ENCODE data around the gene PFDN2. TPM values are rescaled to one million over a fixed set of nuclear protein-coding genes. Genes with fewer than 3 reads are reported as not detected.

PFDN2 gene
- total RNA-seq, 8 experiments from 2014 or later = 99.1 to 356 (median 197) TPM

GRCh38 chr1:161115132-161115711 is 2.6 kb downstream of the PFDN2 start:
- in situ Hi-C loops (cut with MboI; ENCODE audit: low pct_unique_long_range_greater_than_20kb in 2 of 9, low sequenced_read_pairs in 9 of 9, unreplicated experiment in 9 of 9) = no loop called here
- H3K4me1 ChIP-seq (replicated peaks in 1 of 2) = peaks cover 24 to 26% of the 10 kb centered on the region in 2 donors
- H3K4me3 ChIP-seq = no peak overlapping the region
- 46 to 100% (median 91%) methylated on average over 2 to 12 of the region's 12 CpGs; no CpG with 5 or more reads in 1 of the 10 experiments for WGBS, 10 experiments
- H3K27ac ChIP-seq = no peak overlapping the region
- ATAC-seq (replicated peaks in 6 of 8) = peak in 4 of 8 experiments; percentile 15 to 32 (median 20)

GRCh38 chr1:161114556-161114955 is 3.3 kb downstream of the PFDN2 start:
- no peak for ATAC-seq (replicated peaks in 6 of 8)
- in situ Hi-C loops (cut with MboI; ENCODE audit: low pct_unique_long_range_greater_than_20kb in 2 of 9, low sequenced_read_pairs in 9 of 9, unreplicated experiment in 9 of 9) = no loop called here
- Histone ChIP-seq H3K4me3 (no peak overlapping the region), H3K27ac (no peak overlapping the region), H3K4me1 (replicated peaks in 1 of 2) (peaks cover 22 to 24% of the 10 kb centered on the region in 2 donors)
- WGBS, 10 experiments = 60 to 100% (median 83%) methylated on average over 1 to 2 of the region's 2 CpGs; no CpG with 5 or more reads in 3 of the 10 experiments

- 22 to 100% (median 96%) methylated on average over 1 of the region's 1 CpG; no CpG with 5 or more reads in 2 of the 10 experiments for WGBS, 10 experiments
- ATAC-seq (replicated peaks in 6 of 8) = no peak
- H3K4me1 ChIP-seq (replicated peaks in 1 of 2) = peaks cover 16 to 18% of the 10 kb centered on the region in 2 donors
- H3K4me3 ChIP-seq = no peak overlapping the region
- no peak overlapping the region for H3K27ac ChIP-seq
- in situ Hi-C loops (cut with MboI; ENCODE audit: low pct_unique_long_range_greater_than_20kb in 2 of 9, low sequenced_read_pairs in 9 of 9, unreplicated experiment in 9 of 9) = no loop called here
Observed at GRCh38 chr1:161113915-161114314, 3.9 kb downstream of the PFDN2 start.

GRCh38 chr1:161111527-161111926 is 6.3 kb downstream of the PFDN2 start:
- ATAC-seq (replicated peaks in 6 of 8) = no peak
- 72 to 100% (median 98%) methylated on average over 1 to 2 of the region's 2 CpGs; no CpG with 5 or more reads in 2 of the 10 experiments for WGBS, 10 experiments
- peaks cover 6 to 8% of the 10 kb centered on the region in 2 donors for H3K4me1 ChIP-seq (replicated peaks in 1 of 2)
- H3K4me3 ChIP-seq = no peak overlapping the region
- no peak overlapping the region for H3K27ac ChIP-seq
- in situ Hi-C loops (cut with MboI; ENCODE audit: low pct_unique_long_range_greater_than_20kb in 2 of 9, low sequenced_read_pairs in 9 of 9, unreplicated experiment in 9 of 9) = no loop called here

GRCh38 chr1:161111117-161111516 is 6.7 kb downstream of the PFDN2 start:
- no peak overlapping the region for H3K4me3 ChIP-seq
- in situ Hi-C loops (cut with MboI; ENCODE audit: low pct_unique_long_range_greater_than_20kb in 2 of 9, low sequenced_read_pairs in 9 of 9, unreplicated experiment in 9 of 9) = no loop called here
- no peak overlapping the region for H3K27ac ChIP-seq
- no peak for ATAC-seq (replicated peaks in 6 of 8)
- H3K4me1 ChIP-seq (replicated peaks in 1 of 2) = peaks cover 2 to 4% of the 10 kb centered on the region in 2 donors
- WGBS, 10 experiments = 92 to 100% (median 100%) methylated on average over 1 to 3 of the region's 3 CpGs; no CpG with 5 or more reads in 3 of the 10 experiments

GRCh38 chr1:161106431-161106830 is 11.4 kb downstream of the PFDN2 start:
- in situ Hi-C loops (cut with MboI; ENCODE audit: low pct_unique_long_range_greater_than_20kb in 2 of 9, low sequenced_read_pairs in 9 of 9, unreplicated experiment in 9 of 9) = no loop called here
- Histone ChIP-seq H3K27ac (no peak overlapping the region), H3K4me1 (replicated peaks in 1 of 2) (no peaks in the 10 kb centered on the region), H3K4me3 (no peak overlapping the region)
- 80 to 100% (median 100%) methylated on average over 1 of the region's 1 CpG for WGBS, 10 experiments
- ATAC-seq (replicated peaks in 6 of 8) = no peak

GRCh38 chr1:161100556-161100955 is 17.3 kb downstream of the PFDN2 start:
- H3K4me3 ChIP-seq = no peak overlapping the region
- WGBS, 10 experiments = 0 to 100% (median 89%) methylated on average over 1 to 2 of the region's 2 CpGs; no CpG with 5 or more reads in 3 of the 10 experiments
- peaks cover 2 to 9% of the 10 kb centered on the region in 2 donors for H3K4me1 ChIP-seq (replicated peaks in 1 of 2)
- no peak for ATAC-seq (replicated peaks in 6 of 8)
- in situ Hi-C loops (cut with MboI; ENCODE audit: low pct_unique_long_range_greater_than_20kb in 2 of 9, low sequenced_read_pairs in 9 of 9, unreplicated experiment in 9 of 9) = no loop called here
- H3K27ac ChIP-seq = no peak overlapping the region

GRCh38 chr1:161099090-161099802 is 18.6 kb downstream of the PFDN2 start:
- WGBS, 10 experiments = 80 to 100% (median 90%) methylated on average over 1 to 7 of the region's 9 CpGs; no CpG with 5 or more reads in 1 of the 10 experiments
- Histone ChIP-seq H3K27ac (no peak overlapping the region), H3K4me3 (peak overlapping the region; percentile 60 to 72 (median 71)), H3K4me1 (replicated peaks in 1 of 2) (peaks cover 2 to 9% of the 10 kb centered on the region in 2 donors)
- ATAC-seq (replicated peaks in 6 of 8) = no peak
- in situ Hi-C loops (cut with MboI; ENCODE audit: low pct_unique_long_range_greater_than_20kb in 2 of 9, low sequenced_read_pairs in 9 of 9, unreplicated experiment in 9 of 9) = loop anchor here in 1 of 9 experiments (25.0 kb wide), 1 partner anchor 112 kb away; no protein-coding TSS in a partner anchor

GRCh38 chr1:161098210-161099068 is 19.4 kb downstream of the PFDN2 start, which contains the start of gene KLHDC9:
KLHDC9 (plus strand) TSS chr1:161098361; CDS start chr1:161098536, 175 bp downstream.
- 0 to 20% (median 15%) methylated on average over 1 to 23 of the region's 71 CpGs; no CpG with 5 or more reads in 5 of the 10 experiments for WGBS, 10 experiments
- Histone ChIP-seq H3K27ac (peak within 1 kb of the TSS; percentile 58), H3K4me1 (replicated peaks in 1 of 2) (peaks cover 2 to 9% of the 10 kb centered on the region in 2 donors), H3K4me3 (peak within 1 kb of the TSS; percentile 60 to 72 (median 71))
- in situ Hi-C loops (cut with MboI; ENCODE audit: low pct_unique_long_range_greater_than_20kb in 2 of 9, low sequenced_read_pairs in 9 of 9, unreplicated experiment in 9 of 9) = loop anchor here in 1 of 9 experiments (25.0 kb wide), 1 partner anchor 111 kb away; no protein-coding TSS in a partner anchor
- peak; percentile 51 to 95 (median 93) for ATAC-seq (replicated peaks in 6 of 8)

- peak in 3 of 8 experiments; percentile 28 to 76 (median 62) for ATAC-seq (replicated peaks in 6 of 8)
- Histone ChIP-seq H3K27ac (no peak overlapping the region), H3K4me1 (replicated peaks in 1 of 2) (peaks cover 2 to 9% of the 10 kb centered on the region in 2 donors), H3K4me3 (no peak overlapping the region)
- in situ Hi-C loops (cut with MboI; ENCODE audit: low pct_unique_long_range_greater_than_20kb in 2 of 9, low sequenced_read_pairs in 9 of 9, unreplicated experiment in 9 of 9) = loop anchor here in 1 of 9 experiments (25.0 kb wide), 1 partner anchor 109 kb away; no protein-coding TSS in a partner anchor
- WGBS, 10 experiments = 0 to 100% (median 68%) methylated on average over 1 of the region's 1 CpG; no CpG with 5 or more reads in 2 of the 10 experiments
Observed at GRCh38 chr1:161096530-161096929, 21.3 kb downstream of the PFDN2 start.

GRCh38 chr1:161096015-161096414 is 21.8 kb downstream of the PFDN2 start:
- Histone ChIP-seq H3K27ac (no peak overlapping the region), H3K4me1 (replicated peaks in 1 of 2) (peaks cover 2 to 9% of the 10 kb centered on the region in 2 donors), H3K4me3 (no peak overlapping the region)
- WGBS, 10 experiments = 80 to 100% (median 100%) methylated on average over 1 to 2 of the region's 2 CpGs; no CpG with 5 or more reads in 2 of the 10 experiments
- in situ Hi-C loops (cut with MboI; ENCODE audit: low pct_unique_long_range_greater_than_20kb in 2 of 9, low sequenced_read_pairs in 9 of 9, unreplicated experiment in 9 of 9) = loop anchor here in 1 of 9 experiments (25.0 kb wide), 1 partner anchor 109 kb away; no protein-coding TSS in a partner anchor
- no peak for ATAC-seq (replicated peaks in 6 of 8)

GRCh38 chr1:161095230-161095629 is 22.6 kb downstream of the PFDN2 start:
- Histone ChIP-seq H3K27ac (no peak overlapping the region), H3K4me3 (no peak overlapping the region), H3K4me1 (replicated peaks in 1 of 2) (peaks cover 2 to 9% of the 10 kb centered on the region in 2 donors)
- WGBS, 10 experiments = 90 to 100% (median 95%) methylated on average over 1 to 6 of the region's 6 CpGs
- in situ Hi-C loops (cut with MboI; ENCODE audit: low pct_unique_long_range_greater_than_20kb in 2 of 9, low sequenced_read_pairs in 9 of 9, unreplicated experiment in 9 of 9) = loop anchor here in 1 of 9 experiments (25.0 kb wide), 1 partner anchor 108 kb away; no protein-coding TSS in a partner anchor
- ATAC-seq (replicated peaks in 6 of 8) = no peak

All from motor neuron (in vitro differentiated cells).